Activated T-cell treated with anti-CD3 and anti-CD28 coated beads for 24 hours (primary cell): ENCODE data around the gene PTPN5.
"Not testable (repeated sequence)": the region's sequence is repeated elsewhere in the genome, so short reads cannot be mapped to it uniquely, and the experiment has no call there.

Experiments
- DNase-seq: peaks from one replicate; pipeline ENCODE4 v3.0.0-alpha.2; 2020; ENCODE audit warnings: low read depth

Gene PTPN5

GRCh38 chr11:18709414-18709813 is 82.2 kb downstream of the PTPN5 start:
- DNase-seq = no peak

DNA sequence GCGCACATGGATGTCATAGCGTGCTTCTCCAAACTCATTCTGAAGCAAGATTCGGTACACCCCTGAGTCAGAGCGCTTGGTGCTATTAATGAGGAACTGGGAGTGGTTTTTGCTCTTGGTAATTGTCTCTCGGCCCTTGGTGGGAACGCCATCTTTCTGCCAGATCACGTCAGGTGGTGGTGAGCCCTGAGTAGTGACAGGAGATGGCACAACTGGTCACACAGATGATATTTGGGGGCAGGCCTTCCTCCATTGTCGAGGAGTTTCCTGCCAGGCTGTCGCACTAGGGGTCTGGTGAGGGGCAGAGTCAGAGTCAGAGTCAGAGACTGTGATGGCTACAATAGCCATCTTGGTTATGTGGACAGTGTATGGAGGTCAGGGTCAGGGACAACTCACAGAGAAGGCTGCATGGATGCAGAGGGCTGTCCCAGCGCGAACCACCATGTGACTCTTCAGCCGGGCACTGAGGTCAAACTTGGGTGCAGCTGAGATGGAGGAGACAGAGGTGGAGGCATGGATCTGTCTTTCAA is 83.7 kb downstream of the PTPN5 start:
- no peak for DNase-seq

GRCh38 chr11:18706330-18707243 is 85.0 kb downstream of the PTPN5 start:
- DNase-seq = no peak

- DNase-seq = no peak
Observed at GRCh38 chr11:18705651-18706281, 85.8 kb downstream of the PTPN5 start.

DNA sequence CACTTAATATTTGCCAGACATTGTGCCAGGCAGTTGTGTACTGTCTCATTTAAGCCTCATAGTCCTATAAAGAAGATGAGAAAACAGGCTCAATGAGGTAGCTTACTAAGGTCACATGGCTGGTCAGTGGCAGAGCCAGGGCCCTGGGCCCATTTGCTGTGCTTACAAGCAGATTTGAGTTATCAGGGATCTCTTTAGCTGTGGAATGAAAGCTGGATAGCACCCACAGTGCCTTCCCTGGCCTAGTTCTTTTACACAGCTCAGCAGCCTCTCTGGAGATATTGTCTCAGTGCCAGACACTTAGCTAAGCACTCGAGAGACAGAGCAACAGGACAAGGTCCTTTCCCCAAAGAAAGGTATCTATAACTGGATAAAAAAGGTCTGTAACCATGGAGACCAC is 86.9 kb downstream of the PTPN5 start:
- DNase-seq = no peak

GRCh38 chr11:18704045-18704645 is 87.5 kb downstream of the PTPN5 start:
- no peak for DNase-seq

GRCh38 chr11:18703001-18703763 is 88.4 kb downstream of the PTPN5 start:
- no peak for DNase-seq

- no peak for DNase-seq
Observed at GRCh38 chr11:18701614-18702216, 89.9 kb downstream of the PTPN5 start.

DNA sequence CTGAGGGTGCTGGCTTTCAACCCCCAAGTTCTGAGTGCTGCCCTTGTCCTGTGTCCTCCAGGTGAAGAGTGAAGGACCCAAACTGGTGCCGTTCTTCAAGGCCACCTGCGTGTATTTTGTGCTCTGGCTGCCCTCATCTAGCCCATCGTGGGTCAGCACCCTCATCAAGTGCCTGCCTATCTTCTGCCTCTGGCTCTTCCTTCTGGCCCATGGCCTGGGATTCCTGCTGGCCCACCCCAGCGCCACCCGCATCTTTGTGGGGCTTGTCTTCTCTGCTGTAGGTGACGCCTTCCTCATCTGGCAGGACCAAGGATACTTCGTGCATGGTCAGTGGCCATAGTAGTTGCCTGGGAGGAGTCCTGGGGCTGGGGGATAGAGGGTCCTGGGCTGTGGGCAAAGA is 90.7 kb downstream of the PTPN5 start:
- DNase-seq = no peak

GRCh38 chr11:18700375-18700774 is 91.2 kb downstream of the PTPN5 start:
- DNase-seq = no peak

GRCh38 chr11:18699848-18700261 is 91.7 kb downstream of the PTPN5 start:
- no peak for DNase-seq

GRCh38 chr11:18699269-18699596 is 92.4 kb downstream of the PTPN5 start:
- no peak for DNase-seq

- peak; percentile 86 for DNase-seq
Observed at GRCh38 chr11:18698341-18699268, 93.0 kb downstream of the PTPN5 start, which contains the start of gene TMEM86A. Gene TMEM86A, plus strand, starts transcription at chr11:18698779. Its CDS starts 108 bp downstream, at chr11:18698887.

DNA sequence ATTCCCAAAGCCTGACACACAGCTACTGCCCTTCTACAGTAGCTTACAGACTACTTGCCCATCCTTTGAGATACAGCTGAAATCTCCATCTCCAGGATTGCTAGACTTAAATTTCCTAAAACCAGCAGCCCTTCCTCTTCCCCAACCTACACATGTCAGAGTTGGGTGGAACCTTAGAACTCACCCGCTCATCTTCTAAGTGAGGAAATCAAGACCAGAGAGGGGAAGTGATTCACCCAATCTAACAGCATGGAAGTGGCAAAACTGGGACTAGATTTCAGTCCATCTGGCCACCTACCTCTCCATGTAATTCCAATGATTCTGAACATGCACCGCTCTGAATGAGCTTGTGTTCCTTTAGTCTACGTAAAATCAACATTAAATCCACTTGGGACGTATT is 94.0 kb downstream of the PTPN5 start:
- DNase-seq = no peak

GRCh38 chr11:18696638-18697225 is 94.9 kb downstream of the PTPN5 start:
- DNase-seq = no peak

- DNase-seq = no peak
Observed at GRCh38 chr11:18692941-18693760, 98.4 kb downstream of the PTPN5 start.

- not testable (repeated sequence) for DNase-seq
Observed at GRCh38 chr11:18691467-18692140, 100.0 kb downstream of the PTPN5 start.

- DNase-seq = no peak
Observed at GRCh38 chr11:18684267-18684666, 107.3 kb downstream of the PTPN5 start.

DNA sequence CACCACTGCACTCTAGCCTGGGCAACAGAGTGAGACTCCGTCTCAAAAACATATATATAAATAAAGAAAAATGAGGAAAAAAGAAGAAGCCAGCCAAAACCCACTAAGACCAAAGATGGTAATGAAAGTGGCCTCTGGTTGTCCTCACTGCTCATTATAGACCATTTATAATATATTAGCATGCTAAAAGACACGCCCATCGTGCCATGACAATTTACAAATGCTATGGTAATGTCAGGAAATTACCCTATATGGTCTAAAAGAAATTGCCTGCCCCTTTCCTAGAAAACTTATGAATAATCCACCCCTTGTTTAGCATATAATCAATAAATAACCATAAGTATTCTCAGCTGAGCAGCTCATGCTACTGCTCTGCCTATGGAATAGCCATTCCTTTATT is 109.1 kb downstream of the PTPN5 start:
- DNase-seq = no peak
